ENCODE measurements around the gene CD68. TPM values are rescaled to one million over a fixed set of nuclear protein-coding genes. Genes with fewer than 3 reads are reported as not detected.

CD68 gene
- polyA plus RNA-seq, 1 experiment, result 93.2 TPM

- CTCF ChIA-PET, result interaction anchor here (0.6 to 4.3 kb wide), 8 partner anchors 12 to 541 kb away, joined by 3 to 29 read pairs (median 4); partner anchors contain the start of gene TP53
- TF ChIP-seq, protein P1, sequence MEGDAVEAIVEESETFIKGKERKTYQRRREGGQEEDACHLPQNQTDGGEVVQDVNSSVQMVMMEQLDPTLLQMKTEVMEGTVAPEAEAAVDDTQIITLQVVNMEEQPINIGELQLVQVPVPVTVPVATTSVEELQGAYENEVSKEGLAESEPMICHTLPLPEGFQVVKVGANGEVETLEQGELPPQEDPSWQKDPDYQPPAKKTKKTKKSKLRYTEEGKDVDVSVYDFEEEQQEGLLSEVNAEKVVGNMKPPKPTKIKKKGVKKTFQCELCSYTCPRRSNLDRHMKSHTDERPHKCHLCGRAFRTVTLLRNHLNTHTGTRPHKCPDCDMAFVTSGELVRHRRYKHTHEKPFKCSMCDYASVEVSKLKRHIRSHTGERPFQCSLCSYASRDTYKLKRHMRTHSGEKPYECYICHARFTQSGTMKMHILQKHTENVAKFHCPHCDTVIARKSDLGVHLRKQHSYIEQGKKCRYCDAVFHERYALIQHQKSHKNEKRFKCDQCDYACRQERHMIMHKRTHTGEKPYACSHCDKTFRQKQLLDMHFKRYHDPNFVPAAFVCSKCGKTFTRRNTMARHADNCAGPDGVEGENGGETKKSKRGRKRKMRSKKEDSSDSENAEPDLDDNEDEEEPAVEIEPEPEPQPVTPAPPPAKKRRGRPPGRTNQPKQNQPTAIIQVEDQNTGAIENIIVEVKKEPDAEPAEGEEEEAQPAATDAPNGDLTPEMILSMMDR (IDR thresholded peaks at IDR 0.05; ENCODE audit: insufficient read depth, low read depth, low read length), result no peak
- H3K36me3 ChIP-seq (ENCODE audit: control insufficient read depth, insufficient read depth, low read length), result peaks cover 11% of the 10 kb centered on the region
Observed at GRCh38 chr17:7586673-7587419, 7.4 kb downstream of the CD68 start.

DNA sequence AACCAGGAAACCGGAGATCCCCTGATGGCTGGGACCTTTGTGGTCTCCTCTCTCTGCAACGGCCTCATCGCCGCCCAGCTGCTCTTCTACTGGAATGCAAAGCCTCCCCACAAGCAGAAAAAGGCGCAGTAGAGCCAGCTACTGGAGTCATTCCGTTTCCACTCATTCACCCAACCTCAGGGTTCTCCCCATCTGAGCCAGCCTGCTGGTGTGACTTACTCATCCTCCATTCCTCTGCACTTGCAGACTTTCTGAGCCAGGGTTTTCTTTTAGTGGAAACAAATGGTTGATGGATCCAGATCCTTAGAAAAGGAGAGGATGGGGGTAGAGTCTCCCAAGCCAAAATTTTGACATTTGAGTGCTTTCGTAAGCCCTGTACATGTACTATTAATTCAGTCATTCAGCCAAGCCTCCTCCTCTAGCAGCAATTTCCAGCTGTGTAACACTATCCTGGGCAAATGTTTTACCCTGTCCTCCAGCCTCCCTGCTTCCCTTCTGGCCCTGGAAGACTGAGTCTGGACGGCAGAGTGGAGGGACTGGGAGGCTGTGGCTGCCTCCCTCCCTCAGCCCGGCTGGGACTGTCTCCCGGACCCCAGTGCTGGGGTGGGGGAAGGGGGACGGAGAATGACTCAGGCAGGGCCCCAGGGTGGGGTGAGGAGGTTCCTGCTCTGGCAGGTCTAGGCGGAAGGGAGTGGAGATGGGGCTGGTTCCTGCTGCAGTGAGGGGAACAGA lies 8.1 kb downstream of the CD68 start:
- ChIA-PET POLR2A (interaction anchor here (0.6 to 0.8 kb wide), 3 partner anchors 13 to 741 kb away, joined by 3 to 10 read pairs (median 6); no protein-coding TSS in a partner anchor), CTCF (interaction anchor here (0.9 to 4.3 kb wide), 7 partner anchors 12 to 542 kb away, joined by 3 to 29 read pairs (median 4); partner anchors contain the start of gene TP53)
- TF ChIP-seq, protein P1 (IDR thresholded peaks at IDR 0.05; ENCODE audit: insufficient read depth, low read depth, low read length), result peak; percentile 40
- Histone ChIP-seq H3K27me3 (ENCODE audit: control insufficient read depth, insufficient read depth, low read length) (no peaks in the 10 kb centered on the region), H3K4me3 (ENCODE audit: low read depth, low read length) (no peak overlapping the region), H3K36me3 (ENCODE audit: control insufficient read depth, insufficient read depth, low read length) (peaks cover 13% of the 10 kb centered on the region)
- peak; percentile 83 for DNase-seq (ENCODE audit: low read depth)

More at GRCh38 chr17:7586673-7587419, 7.4 kb downstream of the CD68 start:
- DNase-seq (ENCODE audit: low read depth), result no peak
- POLR2A ChIA-PET, result interaction anchor here (0.6 to 0.8 kb wide), 2 partner anchors 12 to 741 kb away, joined by 6 to 10 read pairs; no protein-coding TSS in a partner anchor
- Histone ChIP-seq H3K27me3 (ENCODE audit: control insufficient read depth, insufficient read depth, low read length) (no peaks in the 10 kb centered on the region), H3K4me3 (ENCODE audit: low read depth, low read length) (no peak overlapping the region)

DNA sequence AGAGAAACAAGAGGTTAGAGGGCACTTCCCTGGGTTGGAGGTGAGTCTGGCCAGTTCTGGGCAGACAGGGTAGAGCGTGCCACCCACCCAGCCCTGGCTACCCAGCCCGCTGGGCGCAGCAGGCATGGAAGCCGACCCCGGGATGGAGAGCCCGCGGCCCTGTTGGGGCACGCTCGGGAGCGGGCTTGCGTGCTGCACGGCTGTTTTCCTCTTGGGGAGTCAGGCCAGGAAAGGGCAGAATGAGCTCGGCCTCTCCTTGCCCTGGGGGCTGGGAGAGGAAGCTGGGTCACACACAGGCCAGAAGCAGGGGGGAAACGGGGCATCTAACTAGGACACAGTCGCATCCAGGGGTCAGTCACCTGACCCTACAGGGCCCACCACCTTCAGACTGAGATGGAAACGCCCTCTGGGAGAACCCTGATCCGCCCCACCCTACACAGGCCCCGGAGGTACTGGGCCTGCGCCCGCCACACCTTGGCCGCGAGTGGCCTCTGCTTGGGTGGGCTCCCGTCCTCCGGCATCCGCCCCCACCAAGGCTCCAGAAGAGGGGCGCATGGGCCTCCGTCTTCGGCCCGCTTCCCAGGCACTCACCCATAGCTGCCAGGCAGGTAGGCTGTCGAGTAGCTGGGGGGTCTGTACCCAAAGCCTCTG lies 9.2 kb downstream of the CD68 start:
- ChIA-PET POLR2A (interaction anchor here (1.1 kb wide), 1 partner anchor 15 kb away, joined by 5 read pairs; no protein-coding TSS in a partner anchor), CTCF (interaction anchor here (0.8 to 4.3 kb wide), 31 partner anchors 9 to 543 kb away, joined by 3 to 29 read pairs (median 6); partner anchors contain the start of genes CD68, FXR2, SENP3 and TNFSF13)
- DNase-seq (ENCODE audit: low read depth), result no peak
- H3K4me3 ChIP-seq (ENCODE audit: low read depth, low read length), result peak overlapping the region; percentile 22; the same call in 1 of the 2 replicates
- H3K27me3 ChIP-seq (ENCODE audit: control insufficient read depth, insufficient read depth, low read length), result no peaks in the 10 kb centered on the region
- peaks cover 16% of the 10 kb centered on the region for H3K36me3 ChIP-seq (ENCODE audit: control insufficient read depth, insufficient read depth, low read length)
- TF ChIP-seq, protein P1 (IDR thresholded peaks at IDR 0.05; ENCODE audit: insufficient read depth, low read depth, low read length), result no peak

- peak overlapping the region; percentile 22; the same call in 1 of the 2 replicates for H3K4me3 ChIP-seq (ENCODE audit: low read depth, low read length)
- ChIA-PET CTCF (interaction anchor here (0.8 to 4.3 kb wide), 35 partner anchors 9 to 543 kb away, joined by 3 to 29 read pairs (median 6); partner anchors contain the start of genes CD68, FXR2, SENP3 and TNFSF13), POLR2A (interaction anchor here (1.1 kb wide), 1 partner anchor 16 kb away, joined by 5 read pairs; no protein-coding TSS in a partner anchor)
- TF ChIP-seq, protein P1 (IDR thresholded peaks at IDR 0.05; ENCODE audit: insufficient read depth, low read depth, low read length), result peak; percentile 94
- H3K27me3 ChIP-seq (ENCODE audit: control insufficient read depth, insufficient read depth, low read length), result no peaks in the 10 kb centered on the region
- DNase-seq (ENCODE audit: low read depth), result no peak
- H3K36me3 ChIP-seq (ENCODE audit: control insufficient read depth, insufficient read depth, low read length), result peaks cover 20% of the 10 kb centered on the region
Observed at GRCh38 chr17:7589204-7589868, 9.9 kb downstream of the CD68 start.

Data from BJ (cell line).